Fibroblast of peridontal ligament (primary cell): Measurements from ENCODE around the gene TSPAN5.

Source experiments
- DNase-seq: peaks from one replicate; pipeline ENCODE4 v3.0.0-alpha.2; 2010; ENCODE audit errors: extremely low read depth

TSPAN5 gene

GRCh38 chr4:98643755-98644154 is 14.7 kb downstream of the TSPAN5 start:
- DNase-seq, result no peak

- DNase-seq, result no peak
These were observed 15.4 kb downstream of the TSPAN5 start for GRCh38 chr4:98642991-98643426.

GRCh38 chr4:98641906-98642668 is 16.3 kb downstream of the TSPAN5 start:
- no peak for DNase-seq

- DNase-seq, result no peak
These were observed 17.0 kb downstream of the TSPAN5 start for GRCh38 chr4:98641376-98641775.

- no peak for DNase-seq
These were observed 18.9 kb downstream of the TSPAN5 start for GRCh38 chr4:98639523-98639922.

GRCh38 chr4:98639108-98639507 is 19.3 kb downstream of the TSPAN5 start:
- DNase-seq, result no peak

GRCh38 chr4:98638661-98639060 is 19.8 kb downstream of the TSPAN5 start:
- DNase-seq, result no peak

- DNase-seq, result no peak
These were observed 24.4 kb downstream of the TSPAN5 start for GRCh38 chr4:98634061-98634460.

GRCh38 chr4:98633159-98633558 is 25.3 kb downstream of the TSPAN5 start:
- no peak for DNase-seq

GRCh38 chr4:98632258-98632657 is 26.2 kb downstream of the TSPAN5 start:
- no peak for DNase-seq

- DNase-seq, result no peak
These were observed 26.9 kb downstream of the TSPAN5 start for GRCh38 chr4:98631506-98631905.

GRCh38 chr4:98630737-98631454 is 27.5 kb downstream of the TSPAN5 start:
- no peak for DNase-seq

GRCh38 chr4:98627531-98628257 is 30.7 kb downstream of the TSPAN5 start:
- peak; percentile 52 for DNase-seq

GRCh38 chr4:98626350-98626749 is 32.1 kb downstream of the TSPAN5 start:
- DNase-seq, result peak; percentile 83

- DNase-seq, result no peak
These were observed 32.5 kb downstream of the TSPAN5 start for GRCh38 chr4:98625920-98626319.

GRCh38 chr4:98625399-98625798 is 33.0 kb downstream of the TSPAN5 start:
- no peak for DNase-seq

GRCh38 chr4:98624642-98625041 is 33.8 kb downstream of the TSPAN5 start:
- DNase-seq, result no peak

- DNase-seq, result no peak
These were observed 34.3 kb downstream of the TSPAN5 start for GRCh38 chr4:98624144-98624543.

GRCh38 chr4:98623126-98623802 is 35.1 kb downstream of the TSPAN5 start:
- no peak for DNase-seq

GRCh38 chr4:98620087-98620784 is 38.2 kb downstream of the TSPAN5 start:
- no peak for DNase-seq

GRCh38 chr4:98619180-98619579 is 39.2 kb downstream of the TSPAN5 start:
- DNase-seq, result no peak
